ENCODE data around the gene SLC4A2.
"Not testable (repeated sequence)": the region's sequence is repeated elsewhere in the genome, so short reads cannot be mapped to it uniquely, and the experiment has no call there.

Gene SLC4A2

DNA sequence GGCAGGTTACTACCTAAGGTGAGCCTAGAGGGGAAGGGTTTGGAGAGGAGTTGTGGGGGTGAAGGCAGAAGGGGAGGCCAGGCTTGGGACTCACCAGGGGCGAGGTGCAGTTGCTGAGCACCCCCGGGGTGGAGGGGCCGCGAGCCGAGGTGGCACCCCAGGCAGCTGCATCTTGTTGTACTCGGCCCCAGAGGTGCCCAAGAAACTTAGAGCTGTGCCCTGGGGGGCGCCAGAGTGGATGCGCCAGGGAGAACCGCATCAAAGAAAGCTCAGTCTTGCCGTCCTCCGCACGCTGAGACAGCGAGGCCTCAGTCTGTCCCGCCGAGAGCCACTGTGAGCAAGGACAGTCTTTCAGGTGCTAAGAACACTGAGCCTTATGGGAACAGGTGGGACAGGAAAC is 42.4 kb upstream of the SLC4A2 start:
- Histone ChIP-seq H3K9ac (ENCODE audit: low read depth, low read length) (no peak overlapping the region), H3K9me3 (ENCODE audit: control insufficient read depth, insufficient read depth, low read length) (peaks cover 4% of the 10 kb centered on the region; the same call in 1 of the 2 replicates), H3K4me1 (ENCODE audit: insufficient read depth, low read length) (peaks cover 18% of the 10 kb centered on the region), H3K36me3 (ENCODE audit: insufficient read depth, low read length) (no peaks in the 10 kb centered on the region)

DNA sequence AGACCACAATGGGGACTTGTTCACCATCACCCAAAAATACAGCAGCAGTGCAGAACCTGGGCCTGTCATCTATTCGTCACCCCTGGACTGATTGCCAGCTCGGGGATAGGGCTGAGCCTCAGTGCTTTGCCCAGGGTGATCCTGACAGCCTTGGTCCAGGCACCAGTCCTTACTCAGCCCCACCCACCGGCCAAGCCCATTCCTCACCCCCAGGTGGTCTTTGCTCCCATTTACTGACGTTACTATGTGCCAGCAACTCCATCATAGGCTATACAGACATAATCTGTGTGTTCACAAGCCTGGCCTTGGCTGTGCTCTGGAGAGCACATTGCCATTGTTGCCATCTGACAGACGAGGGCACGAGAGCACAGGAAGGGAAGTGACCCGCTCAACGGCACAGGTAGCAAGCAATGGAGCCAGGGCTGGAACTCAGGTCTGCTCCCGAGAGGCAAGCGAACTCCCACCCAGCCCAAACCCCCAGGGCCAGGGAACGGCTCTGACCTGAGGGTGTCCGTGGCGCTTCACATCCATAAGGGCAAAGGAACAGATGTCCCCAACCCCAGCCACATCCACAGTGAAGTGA is 41.9 kb upstream of the SLC4A2 start:
- peaks cover 4% of the 10 kb centered on the region; the same call in 1 of the 2 replicates for H3K9me3 ChIP-seq (ENCODE audit: control insufficient read depth, insufficient read depth, low read length)
- peak overlapping the region; percentile 24; the same call in 1 of the 2 replicates for H3K9ac ChIP-seq (ENCODE audit: low read depth, low read length)
- H3K36me3 ChIP-seq (ENCODE audit: insufficient read depth, low read length): no peaks in the 10 kb centered on the region
- peaks cover 14% of the 10 kb centered on the region for H3K4me1 ChIP-seq (ENCODE audit: insufficient read depth, low read length)

DNA sequence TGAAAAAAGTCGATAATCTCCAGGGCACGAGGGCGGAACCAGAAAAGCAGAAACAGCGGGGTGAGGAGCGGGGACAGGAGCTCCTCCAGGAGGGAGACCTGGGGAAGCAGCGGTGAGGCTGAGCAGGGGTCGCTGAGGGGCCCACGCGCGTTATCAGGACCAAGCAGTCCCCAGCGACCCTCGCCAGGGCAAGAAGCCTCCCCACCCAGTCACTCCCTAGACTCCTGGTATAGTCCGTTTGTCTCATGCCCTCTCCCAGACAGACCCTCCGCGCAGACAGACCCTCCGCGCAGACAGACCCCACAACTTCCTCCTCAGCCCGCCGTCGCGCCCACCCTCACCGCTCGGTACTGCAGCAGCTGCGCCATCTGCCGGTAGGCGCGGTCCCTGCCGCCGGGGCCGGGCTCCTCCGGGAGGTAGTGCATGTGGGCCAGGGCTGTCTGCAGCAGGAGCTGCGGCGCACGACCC is 41.4 kb upstream of the SLC4A2 start:
- Histone ChIP-seq H3K9ac (ENCODE audit: low read depth, low read length) (peak overlapping the region; percentile 24), H3K9me3 (ENCODE audit: control insufficient read depth, insufficient read depth, low read length) (peaks cover 4% of the 10 kb centered on the region; the same call in 1 of the 2 replicates), H3K36me3 (ENCODE audit: insufficient read depth, low read length) (no peaks in the 10 kb centered on the region)

DNA sequence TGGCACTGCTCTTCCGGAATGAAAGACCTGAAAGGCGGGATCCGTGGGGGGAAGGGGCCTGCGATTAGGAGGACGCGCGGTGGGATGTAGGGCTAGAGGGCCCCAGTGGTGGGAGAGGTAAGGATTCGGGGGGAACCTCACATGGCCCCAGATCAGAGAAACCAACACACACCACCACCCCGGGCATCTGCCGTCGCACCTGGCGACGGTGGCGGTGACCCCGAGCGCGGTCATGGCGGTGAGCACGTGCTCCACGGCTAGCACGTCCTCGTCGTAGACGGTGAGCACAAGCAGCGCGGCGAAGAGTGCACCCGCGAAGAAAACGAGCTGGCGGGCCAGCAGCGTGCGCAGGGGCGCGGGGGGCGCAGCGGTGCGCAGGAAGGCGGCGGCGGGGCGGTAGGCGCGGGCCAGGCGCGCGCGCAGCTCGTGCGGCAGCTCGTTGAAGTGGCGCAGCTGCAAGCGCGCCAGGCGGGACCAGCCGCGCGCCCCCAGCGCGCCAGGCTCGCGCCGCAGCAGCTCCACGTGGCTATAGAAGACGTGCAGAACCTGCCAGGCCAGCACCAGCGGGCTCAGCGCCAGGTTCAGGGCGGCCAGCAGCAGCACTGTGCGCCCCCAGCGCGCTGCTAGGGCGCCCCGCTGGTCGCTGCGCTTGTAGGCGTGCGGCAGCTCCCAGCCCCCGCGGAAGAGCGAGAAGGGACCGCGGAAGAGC is 40.8 kb upstream of the SLC4A2 start:
- no peaks in the 10 kb centered on the region for H3K36me3 ChIP-seq (ENCODE audit: insufficient read depth, low read length)

More for the DNA sequence above, 41.4 kb upstream of the SLC4A2 start:
- peaks cover 11% of the 10 kb centered on the region; the same call in 1 of the 2 replicates for H3K4me1 ChIP-seq (ENCODE audit: insufficient read depth, low read length)

DNA sequence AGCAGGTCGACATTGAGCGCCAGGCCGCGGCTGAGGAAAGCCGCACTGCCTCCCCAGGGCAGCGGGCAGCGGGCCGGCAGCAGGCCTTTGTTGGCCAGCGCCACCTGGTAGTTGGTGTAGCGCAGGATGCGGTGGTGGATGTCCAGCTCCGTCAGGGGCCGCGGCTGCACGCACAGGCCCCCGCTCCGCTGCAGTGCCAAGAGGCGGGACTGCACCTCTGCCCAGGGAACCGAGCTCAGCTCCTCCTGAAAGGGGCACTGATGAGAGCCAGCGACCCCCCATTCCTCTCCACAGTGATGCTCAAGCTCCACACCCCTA is 40.3 kb upstream of the SLC4A2 start:
- H3K9ac ChIP-seq (ENCODE audit: low read depth, low read length): no peak overlapping the region
- peaks cover 11% of the 10 kb centered on the region; the same call in 1 of the 2 replicates for H3K4me1 ChIP-seq (ENCODE audit: insufficient read depth, low read length)
- peaks cover 4% of the 10 kb centered on the region; the same call in 1 of the 2 replicates for H3K9me3 ChIP-seq (ENCODE audit: control insufficient read depth, insufficient read depth, low read length)
- H3K36me3 ChIP-seq (ENCODE audit: insufficient read depth, low read length): no peaks in the 10 kb centered on the region

More for the DNA sequence above, 40.8 kb upstream of the SLC4A2 start:
- H3K4me1 ChIP-seq (ENCODE audit: insufficient read depth, low read length): peaks cover 11% of the 10 kb centered on the region; the same call in 1 of the 2 replicates
- H3K9ac ChIP-seq (ENCODE audit: low read depth, low read length): peak overlapping the region; percentile 24; the same call in 1 of the 2 replicates
- peaks cover 4% of the 10 kb centered on the region; the same call in 1 of the 2 replicates for H3K9me3 ChIP-seq (ENCODE audit: control insufficient read depth, insufficient read depth, low read length)

DNA sequence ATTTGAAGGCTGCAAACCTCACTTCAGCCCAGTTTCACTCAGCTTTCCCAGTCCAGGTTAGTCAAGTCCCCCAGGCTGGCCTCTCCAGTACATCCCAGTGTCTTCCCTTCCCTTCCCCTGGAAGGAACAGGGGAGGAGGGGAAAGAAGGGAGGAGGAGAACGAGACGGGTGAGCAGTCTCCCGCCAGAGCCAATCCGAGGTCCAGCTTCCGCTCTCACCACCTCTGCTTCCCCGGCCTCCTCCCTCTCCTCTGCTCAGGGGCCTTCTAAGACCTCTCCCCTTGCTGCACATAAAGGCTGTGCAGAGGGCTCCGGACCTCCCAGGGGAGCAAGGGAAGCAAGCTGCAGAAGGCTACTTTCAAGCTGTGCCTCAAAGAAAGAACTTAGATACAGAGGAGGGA is 39.2 kb upstream of the SLC4A2 start:
- Histone ChIP-seq H3K36me3 (ENCODE audit: insufficient read depth, low read length) (no peaks in the 10 kb centered on the region), H3K9ac (ENCODE audit: low read depth, low read length) (no peak overlapping the region), H3K4me1 (ENCODE audit: insufficient read depth, low read length) (peaks cover 11% of the 10 kb centered on the region; the same call in 1 of the 2 replicates), H3K9me3 (ENCODE audit: control insufficient read depth, insufficient read depth, low read length) (peaks cover 4% of the 10 kb centered on the region; the same call in 1 of the 2 replicates)

DNA sequence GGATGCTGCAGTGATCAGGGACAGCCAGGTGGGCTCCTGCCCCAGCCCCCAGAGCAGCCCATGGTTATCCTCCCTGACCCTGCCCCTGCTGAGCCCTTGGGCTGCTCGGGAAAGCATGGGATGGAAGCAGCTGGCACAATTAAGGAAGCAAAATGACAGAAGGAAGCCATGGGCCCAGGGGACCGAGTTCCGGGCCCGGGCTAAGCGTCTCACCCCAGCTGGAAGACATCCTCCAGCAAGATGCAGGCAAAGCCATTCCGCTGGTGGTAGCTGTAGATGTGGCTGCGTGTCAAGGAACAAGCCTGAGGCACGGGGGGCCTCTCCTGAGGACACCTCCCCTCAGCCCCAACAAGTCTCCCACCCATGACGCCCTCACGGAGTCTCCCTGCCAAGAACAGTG is 36.2 kb upstream of the SLC4A2 start:
- Histone ChIP-seq H3K36me3 (ENCODE audit: insufficient read depth, low read length) (no peaks in the 10 kb centered on the region), H3K9ac (ENCODE audit: low read depth, low read length) (no peak overlapping the region), H3K4me1 (ENCODE audit: insufficient read depth, low read length) (peaks cover 11% of the 10 kb centered on the region; the same call in 1 of the 2 replicates), H3K9me3 (ENCODE audit: control insufficient read depth, insufficient read depth, low read length) (peaks cover 4% of the 10 kb centered on the region; the same call in 1 of the 2 replicates)

DNA sequence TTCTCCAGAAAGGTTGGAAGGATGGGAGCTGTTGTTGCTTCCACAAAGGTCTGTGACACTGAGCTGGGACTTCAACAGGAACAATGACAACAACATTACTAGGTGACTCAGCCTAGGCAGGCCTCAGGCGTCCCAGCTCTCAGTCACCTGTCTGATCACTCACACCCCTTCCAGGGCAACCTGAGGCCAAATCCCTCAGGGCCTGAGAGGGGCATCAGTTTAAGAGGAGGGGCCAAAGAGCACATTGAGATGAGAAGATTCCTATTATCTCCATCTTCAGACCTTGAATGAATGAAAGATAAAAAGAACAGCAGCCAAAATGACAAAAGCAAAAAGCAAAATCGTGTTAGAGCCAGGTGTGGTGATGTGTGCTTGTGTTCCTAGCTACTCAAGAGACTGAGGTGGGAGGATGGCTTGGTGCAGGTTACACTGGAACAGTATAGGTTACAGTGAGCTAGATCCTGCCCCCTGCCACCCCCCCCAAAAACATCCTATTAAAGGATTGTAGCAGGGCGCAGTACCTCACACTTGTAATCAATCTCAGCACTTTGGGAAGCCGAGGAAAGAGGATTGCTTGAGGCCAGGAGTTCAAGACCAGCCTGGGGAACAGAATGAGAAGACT is 34.8 kb upstream of the SLC4A2 start, which contains the start of gene ATG9B:
ATG9B (minus strand) TSS at position 60 of the 622 bp plus-strand sequence. CDS start 71 bp downstream, outside the sequence.
- peaks cover 11% of the 10 kb centered on the region; the same call in 1 of the 2 replicates for H3K4me1 ChIP-seq (ENCODE audit: insufficient read depth, low read length)

DNA sequence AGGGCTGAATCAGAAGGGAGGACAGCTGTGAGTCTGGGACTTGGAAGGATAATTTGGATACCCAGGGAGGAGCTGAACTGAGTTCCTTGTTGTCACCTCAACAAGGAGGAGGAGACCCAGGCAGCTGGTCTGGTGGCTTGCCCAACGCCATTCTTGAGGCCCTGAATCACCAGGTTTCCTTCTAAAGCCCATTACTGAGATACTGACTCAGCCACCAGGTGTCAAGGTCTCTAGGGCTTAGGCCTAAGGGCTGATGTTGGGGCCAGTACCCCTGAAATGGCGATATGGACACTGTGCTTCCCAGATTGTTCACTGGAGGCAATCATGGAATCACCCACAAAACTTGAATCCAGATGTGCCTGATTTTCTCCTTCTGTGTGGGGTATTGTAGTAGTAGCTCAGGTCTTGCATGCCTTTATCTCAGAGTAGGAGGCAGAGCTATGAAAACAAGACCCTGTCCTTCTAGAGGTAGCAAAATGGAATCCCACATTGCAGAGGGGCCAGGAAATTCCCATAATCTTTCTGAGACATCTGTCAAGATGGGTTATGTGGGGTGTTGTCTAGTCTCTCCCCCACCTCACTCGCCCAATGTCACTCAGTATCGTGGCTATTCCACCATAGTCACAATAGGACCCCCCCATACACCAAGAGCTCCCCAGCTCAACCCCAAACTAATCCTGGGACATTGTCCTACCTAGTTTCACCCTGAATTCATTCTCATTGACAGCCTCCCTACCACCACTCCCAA is 33.3 kb upstream of the SLC4A2 start:
- Histone ChIP-seq H3K4me1 (ENCODE audit: insufficient read depth, low read length) (no peaks in the 10 kb centered on the region; the same call in 1 of the 2 replicates), H3K36me3 (ENCODE audit: insufficient read depth, low read length) (no peaks in the 10 kb centered on the region), H3K9me3 (ENCODE audit: control insufficient read depth, insufficient read depth, low read length) (no peaks in the 10 kb centered on the region), H3K9ac (ENCODE audit: low read depth, low read length) (no peak overlapping the region)

More for the DNA sequence above, 34.8 kb upstream of the SLC4A2 start, which contains the start of gene ATG9B:
- no peaks in the 10 kb centered on the region for H3K9me3 ChIP-seq (ENCODE audit: control insufficient read depth, insufficient read depth, low read length)
- no peak within 1 kb of the TSS for H3K9ac ChIP-seq (ENCODE audit: low read depth, low read length)
- no peaks in the 10 kb centered on the region for H3K36me3 ChIP-seq (ENCODE audit: insufficient read depth, low read length)

DNA sequence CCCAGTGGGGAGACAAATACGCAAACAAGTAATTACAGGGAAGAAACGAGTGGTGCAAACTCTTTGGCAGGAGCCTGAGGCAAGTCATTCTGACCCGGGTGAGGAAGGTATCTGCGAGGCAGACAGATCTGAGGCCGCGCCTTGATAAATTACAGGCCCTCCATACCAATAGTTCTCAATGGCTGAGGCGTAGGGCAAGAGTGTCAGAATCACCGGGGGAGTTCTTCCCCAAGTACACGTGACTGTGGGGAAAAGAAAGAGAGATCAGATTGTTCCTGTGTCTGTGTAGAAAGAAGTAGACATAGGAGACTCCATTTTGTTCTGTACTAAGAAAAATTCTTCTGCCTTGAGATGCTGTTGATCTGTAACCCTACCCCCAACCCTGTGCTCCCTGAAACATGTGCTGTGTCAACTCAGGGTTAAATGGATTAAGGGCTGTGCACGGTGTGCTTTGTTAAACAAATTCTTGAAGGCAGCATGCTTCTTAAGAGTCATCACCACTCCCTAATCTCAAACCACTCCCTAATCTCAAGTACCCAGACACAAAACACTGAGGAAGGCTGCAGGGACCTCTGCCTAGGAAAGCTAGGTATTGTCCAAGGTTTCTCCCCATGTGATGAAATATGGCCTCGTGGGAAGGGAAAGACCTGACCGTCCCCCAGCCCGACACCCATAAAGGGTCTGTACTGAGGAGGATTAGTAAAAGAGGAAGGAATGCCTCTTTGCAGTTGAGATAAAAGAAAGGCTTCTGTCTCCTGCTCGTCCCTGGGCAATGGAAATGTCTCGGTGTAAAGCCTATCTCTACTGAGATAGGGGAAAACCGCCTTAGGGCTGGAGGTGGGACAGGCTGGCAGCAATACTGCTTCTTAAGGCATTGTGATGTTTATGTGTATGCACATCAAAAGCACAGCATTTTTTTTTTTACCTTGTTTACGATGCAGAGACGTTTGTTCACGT is 32.3 kb upstream of the SLC4A2 start:
- not testable (repeated sequence) for H3K9me3 ChIP-seq (ENCODE audit: control insufficient read depth, insufficient read depth, low read length); H3K4me1 ChIP-seq (ENCODE audit: insufficient read depth, low read length)

DNA sequence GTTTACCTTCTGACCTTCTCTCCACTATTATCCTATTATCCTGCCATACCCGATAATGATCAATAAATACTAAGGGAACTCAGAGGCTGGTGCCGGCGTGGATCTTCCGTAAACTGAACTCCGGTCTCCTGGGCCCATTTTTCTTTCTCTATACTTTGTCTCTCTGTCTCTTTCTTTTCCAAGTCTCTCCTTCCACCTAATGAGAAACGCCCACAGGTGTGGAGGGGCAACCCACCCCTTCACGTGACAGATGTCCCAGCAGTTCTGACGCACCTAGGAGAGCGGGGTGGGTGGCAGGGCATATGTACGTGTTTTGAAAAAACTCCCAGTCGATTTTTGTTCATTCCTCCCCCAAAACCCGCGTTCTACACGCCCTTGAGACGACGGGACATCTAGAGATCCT is 31.7 kb upstream of the SLC4A2 start:
- peak overlapping the region; percentile 80; the same call in 1 of the 2 replicates for H3K9ac ChIP-seq (ENCODE audit: low read depth, low read length)
- not testable (repeated sequence) for H3K4me1 ChIP-seq (ENCODE audit: insufficient read depth, low read length); H3K9me3 ChIP-seq (ENCODE audit: control insufficient read depth, insufficient read depth, low read length)

More for the DNA sequence above, 32.3 kb upstream of the SLC4A2 start:
- H3K36me3 ChIP-seq (ENCODE audit: insufficient read depth, low read length): not testable (repeated sequence)
- H3K9ac ChIP-seq (ENCODE audit: low read depth, low read length): peak overlapping the region; percentile 80; the same call in 1 of the 2 replicates

DNA sequence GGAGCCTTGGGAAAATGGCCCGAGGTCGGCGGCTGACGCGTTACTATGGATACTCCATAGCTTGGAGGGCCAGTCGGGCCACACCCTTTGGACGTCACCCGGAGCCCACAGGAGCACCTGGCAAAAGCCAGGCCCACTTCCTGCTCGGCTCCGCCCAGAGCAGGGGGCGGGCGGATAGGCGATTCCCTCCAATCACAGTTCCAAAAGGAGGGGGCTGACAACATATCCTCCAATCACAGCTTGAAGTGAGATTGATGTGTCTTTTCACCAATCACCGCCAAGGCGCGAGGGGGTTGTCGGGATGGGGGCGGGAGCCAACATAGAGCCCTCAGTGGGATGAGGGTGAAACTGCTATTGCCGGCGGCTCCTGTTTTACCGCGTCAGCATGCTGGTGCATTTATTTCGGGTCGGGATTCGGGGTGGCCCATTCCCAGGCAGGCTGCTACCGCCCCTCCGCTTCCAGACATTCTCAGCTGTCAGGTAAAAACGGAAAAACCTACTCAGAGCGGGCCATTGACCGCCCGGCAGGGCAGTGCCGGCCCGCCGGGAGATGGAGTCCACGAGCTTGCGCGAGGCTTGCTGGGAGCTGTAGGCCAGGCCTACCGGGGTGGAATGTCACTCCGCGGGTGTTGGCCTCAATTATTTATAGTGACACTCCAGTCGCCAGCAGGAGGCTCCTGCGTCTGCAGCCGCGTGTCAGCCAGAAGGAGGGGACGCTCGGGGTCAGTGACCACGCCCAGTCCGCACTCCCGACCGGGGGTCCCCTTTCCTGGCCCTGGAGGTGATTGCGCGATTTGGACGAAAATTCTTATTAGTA is 31.1 kb upstream of the SLC4A2 start, which contains the start of gene ABCB8:
ABCB8 (plus strand) TSS at position 320 of the 817 bp plus-strand sequence; CDS start at position 386, 66 bp downstream.
- Histone ChIP-seq H3K9me3 (ENCODE audit: control insufficient read depth, insufficient read depth, low read length) (no peaks in the 10 kb centered on the region), H3K4me1 (ENCODE audit: insufficient read depth, low read length) (no peaks in the 10 kb centered on the region; the same call in 1 of the 2 replicates), H3K9ac (ENCODE audit: low read depth, low read length) (peak within 1 kb of the TSS; percentile 80), H3K36me3 (ENCODE audit: insufficient read depth, low read length) (no peaks in the 10 kb centered on the region)

More for the DNA sequence above, 31.7 kb upstream of the SLC4A2 start:
- not testable (repeated sequence) for H3K36me3 ChIP-seq (ENCODE audit: insufficient read depth, low read length)
